ENCODE measurements around the gene DAZAP2.

DNA sequence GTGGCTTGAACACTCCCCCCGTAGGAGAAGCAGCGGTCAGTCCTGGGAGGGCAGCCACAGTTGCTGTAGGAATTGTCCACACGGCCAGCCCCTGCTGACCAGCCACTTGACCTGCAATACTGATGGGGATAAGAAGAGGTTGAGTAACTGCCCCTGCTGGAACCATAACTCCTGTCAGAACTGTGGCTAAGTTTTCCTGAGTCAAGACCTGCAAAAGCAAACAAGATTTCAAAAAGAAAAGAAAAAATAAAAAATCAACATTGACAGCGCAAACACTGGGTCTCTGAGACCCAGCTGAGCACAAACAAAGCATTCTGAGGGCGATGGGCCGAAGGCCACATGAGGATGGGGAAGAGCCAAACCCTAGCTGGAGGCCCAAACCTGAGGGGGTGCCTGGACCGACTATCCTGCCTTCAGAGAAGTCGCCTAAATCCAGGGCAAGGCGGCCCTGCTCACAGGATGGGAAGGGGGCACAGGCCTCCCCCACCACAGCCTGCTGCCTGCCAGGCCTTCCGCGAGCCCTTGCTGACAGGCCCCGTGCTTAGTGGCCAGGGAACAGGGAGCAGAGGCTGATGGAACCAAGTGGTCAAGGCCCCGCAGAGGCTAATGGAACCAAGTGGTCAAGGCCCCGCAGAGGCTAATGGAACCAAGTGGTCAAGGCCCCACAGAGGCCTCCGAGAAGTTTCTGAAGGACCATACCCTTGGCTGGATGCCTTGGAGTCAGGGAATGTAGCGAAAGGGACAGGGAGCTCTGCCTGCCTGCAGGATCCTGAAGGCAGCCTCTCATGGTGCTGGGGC is 39.9 kb upstream of the DAZAP2 start:
- TF ChIP-seq EZH2phosphoT487 (IDR thresholded peaks at IDR 0.05; ENCODE audit: low read length) (no peak), EZH2 (optimal IDR thresholded peaks at IDR 0.05; ENCODE audit: low read depth, low read length) (no peak)
- TF ChIP-seq, protein P1, sequence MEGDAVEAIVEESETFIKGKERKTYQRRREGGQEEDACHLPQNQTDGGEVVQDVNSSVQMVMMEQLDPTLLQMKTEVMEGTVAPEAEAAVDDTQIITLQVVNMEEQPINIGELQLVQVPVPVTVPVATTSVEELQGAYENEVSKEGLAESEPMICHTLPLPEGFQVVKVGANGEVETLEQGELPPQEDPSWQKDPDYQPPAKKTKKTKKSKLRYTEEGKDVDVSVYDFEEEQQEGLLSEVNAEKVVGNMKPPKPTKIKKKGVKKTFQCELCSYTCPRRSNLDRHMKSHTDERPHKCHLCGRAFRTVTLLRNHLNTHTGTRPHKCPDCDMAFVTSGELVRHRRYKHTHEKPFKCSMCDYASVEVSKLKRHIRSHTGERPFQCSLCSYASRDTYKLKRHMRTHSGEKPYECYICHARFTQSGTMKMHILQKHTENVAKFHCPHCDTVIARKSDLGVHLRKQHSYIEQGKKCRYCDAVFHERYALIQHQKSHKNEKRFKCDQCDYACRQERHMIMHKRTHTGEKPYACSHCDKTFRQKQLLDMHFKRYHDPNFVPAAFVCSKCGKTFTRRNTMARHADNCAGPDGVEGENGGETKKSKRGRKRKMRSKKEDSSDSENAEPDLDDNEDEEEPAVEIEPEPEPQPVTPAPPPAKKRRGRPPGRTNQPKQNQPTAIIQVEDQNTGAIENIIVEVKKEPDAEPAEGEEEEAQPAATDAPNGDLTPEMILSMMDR (IDR thresholded peaks at IDR 0.05; ENCODE audit: low read length), result no peak
